IPS DF 19.7 (cell line): ENCODE data around the gene SLC25A24.
"Not testable (repeated sequence)": the region's sequence is repeated elsewhere in the genome, so short reads cannot be mapped to it uniquely, and the experiment has no call there.

Source experiments
- DNase-seq: peaks from one replicate; pipeline ENCODE4 v3.0.0-alpha.2; 2013; ENCODE audit warnings: low read depth, low spot score

Gene SLC25A24

DNA sequence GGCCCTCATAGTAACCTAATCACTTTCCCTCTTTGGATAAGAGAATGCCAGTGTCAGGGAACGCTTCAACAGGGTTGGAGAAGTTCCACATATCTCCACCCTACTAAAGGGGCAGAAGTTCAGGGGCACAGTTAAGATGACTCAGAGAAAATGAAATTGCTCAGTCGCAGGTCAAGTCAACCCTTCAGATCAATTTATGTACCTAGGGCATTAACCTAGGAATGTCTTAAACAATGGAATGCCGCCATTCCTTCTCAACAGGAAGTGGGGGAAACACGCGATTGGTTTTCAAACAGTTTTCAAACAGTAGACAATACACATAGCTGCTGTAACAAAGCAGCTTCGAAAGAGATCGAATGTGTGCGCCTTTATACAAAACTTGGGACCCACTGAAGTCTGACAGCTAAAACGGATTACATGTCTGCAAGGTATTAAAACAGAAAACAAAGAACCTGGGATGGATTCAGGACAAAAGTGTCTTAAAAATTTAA, 897 bp downstream of the SLC25A24 start:
- peak; percentile 25 for DNase-seq

DNA sequence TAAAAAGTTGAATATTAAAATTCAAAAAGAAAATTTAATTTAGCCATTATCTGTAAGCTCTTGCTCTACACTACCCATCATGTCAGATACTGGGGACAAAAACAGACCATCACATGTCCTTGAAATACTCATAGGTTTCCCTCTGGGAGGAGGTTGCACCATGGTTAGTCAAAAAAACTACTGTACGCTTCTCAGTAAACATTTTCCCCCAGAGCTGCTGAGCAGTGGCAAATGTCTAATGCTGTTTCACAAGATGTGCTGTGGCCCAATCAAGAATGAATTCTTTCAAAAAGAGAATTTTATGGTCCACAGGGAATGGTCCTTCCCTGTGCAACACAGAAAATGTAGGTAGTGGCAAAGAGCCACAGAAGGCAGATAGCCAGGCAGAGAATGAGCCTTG, 6.1 kb downstream of the SLC25A24 start:
- no peak for DNase-seq

DNA sequence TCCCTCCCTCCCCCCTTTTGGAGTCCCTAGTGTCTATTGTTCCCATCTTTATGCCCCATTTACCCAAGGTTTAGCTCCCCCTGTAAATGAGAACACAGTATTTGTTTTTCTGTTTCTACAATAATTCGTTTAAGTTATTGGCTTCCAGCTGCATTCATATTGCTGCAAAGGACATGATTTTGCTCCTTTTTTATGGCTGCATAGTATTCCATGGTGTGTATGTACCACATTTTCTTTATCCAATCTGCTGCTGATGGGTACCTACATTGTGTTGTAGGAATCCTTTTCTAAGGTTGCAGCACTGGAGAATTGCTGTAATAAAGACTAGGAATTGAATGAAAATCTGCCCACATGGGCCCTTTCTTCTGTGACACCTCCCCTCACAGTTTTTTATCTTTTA, 6.8 kb downstream of the SLC25A24 start:
- DNase-seq, result no peak

DNA sequence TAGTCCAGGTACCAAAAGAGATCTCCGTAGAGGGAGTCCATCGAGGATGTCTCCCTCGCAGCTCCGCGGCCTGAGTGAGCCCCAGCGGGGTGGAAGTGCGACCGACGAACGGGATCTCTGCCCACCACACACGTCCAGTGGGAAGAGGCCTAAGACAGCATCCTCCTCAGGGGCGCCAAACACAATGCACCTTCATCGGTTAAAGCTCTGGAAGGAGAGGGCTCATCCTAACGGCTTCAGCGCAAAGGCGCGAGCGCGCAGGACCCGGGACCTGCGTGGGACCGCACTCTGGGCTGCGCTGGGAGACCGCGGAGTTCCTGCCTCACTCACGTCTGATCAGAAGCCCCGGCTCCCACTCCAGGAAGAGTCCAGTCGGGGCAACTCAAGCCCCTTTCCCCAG, 7.6 kb downstream of the SLC25A24 start:
- DNase-seq, result no peak

DNA sequence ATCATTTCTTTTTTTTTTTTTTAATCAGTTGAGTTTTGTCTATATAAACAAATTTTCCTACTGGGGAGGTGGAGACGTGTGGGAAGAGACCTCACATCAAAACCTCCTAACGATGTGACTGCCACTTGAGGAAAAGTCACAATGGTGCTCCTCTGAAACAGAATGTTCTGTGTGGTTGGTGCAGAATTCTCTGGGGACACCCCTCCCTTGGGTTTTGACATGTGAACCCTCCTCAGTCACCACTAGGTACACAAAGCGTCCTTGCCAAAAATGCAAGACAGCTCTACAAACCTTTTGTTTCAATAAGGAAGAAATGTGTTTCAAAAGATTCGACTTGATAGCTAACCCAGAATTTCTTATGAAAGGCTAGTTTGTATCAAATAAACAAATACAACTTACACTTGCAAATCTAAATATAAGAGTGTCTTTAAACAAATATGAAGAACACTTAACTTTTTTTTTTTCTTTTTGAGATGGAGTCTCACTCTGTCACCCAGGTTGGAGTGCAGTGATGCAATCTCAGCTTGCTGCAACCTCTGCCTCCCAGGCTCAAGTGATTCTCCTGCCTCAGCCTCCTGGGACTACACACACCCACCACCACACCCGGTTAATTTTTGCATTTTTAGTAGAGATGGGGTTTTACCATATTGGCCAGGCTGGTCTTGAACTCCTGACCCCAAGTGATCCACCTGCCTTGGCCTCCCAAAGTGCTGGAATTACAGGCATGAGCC, 9.3 kb downstream of the SLC25A24 start:
- DNase-seq, result no peak

DNA sequence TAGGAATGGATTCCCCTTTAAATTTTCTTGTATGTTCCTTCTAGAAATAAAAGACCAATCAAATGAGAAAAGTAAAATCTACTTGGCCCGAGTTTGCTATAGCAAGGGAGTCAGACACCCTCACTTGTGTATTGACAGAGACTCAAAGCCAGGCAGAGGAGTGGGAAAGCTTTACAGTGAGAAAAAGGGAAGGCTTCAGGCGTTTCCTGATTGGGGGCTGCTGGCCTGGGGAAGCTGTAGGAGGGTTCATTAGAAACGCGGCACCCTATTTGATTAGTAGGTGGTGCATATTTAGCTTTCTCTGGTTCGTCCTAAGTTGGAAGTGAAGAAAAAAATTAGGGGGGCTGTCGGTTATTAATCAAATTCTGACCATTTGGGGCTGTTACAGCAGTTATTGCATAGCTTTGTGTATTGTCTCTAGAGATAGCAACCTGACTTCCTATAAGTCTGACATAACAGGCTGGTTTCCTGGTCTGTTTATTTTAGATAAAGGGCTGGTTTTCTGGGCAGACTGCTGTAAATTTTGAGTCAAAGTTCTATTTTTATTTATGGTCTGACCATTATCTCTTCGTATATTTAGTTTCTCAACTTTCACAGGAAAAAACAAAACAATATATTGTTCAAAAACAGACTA, 10.0 kb downstream of the SLC25A24 start:
- DNase-seq, result no peak

DNA sequence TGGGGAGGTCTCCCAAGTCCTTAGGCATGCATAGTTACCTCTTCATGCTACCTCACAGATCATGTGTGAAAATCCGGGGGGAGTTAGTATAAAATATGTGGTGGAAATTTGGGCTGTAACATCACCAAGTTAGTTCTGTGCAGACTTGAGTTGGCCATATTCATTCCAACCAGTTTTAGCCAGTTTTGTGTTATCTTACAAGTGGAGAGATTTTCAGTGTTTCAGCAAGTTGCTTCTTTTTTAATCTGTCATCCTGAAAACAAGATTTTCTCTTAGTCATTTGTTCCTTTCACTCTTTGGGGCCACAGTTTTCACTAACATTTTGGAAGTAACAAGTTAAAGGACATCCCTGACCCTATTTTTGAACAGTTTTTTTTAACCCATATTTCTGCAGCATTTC, 11.3 kb downstream of the SLC25A24 start:
- DNase-seq, result no peak

DNA sequence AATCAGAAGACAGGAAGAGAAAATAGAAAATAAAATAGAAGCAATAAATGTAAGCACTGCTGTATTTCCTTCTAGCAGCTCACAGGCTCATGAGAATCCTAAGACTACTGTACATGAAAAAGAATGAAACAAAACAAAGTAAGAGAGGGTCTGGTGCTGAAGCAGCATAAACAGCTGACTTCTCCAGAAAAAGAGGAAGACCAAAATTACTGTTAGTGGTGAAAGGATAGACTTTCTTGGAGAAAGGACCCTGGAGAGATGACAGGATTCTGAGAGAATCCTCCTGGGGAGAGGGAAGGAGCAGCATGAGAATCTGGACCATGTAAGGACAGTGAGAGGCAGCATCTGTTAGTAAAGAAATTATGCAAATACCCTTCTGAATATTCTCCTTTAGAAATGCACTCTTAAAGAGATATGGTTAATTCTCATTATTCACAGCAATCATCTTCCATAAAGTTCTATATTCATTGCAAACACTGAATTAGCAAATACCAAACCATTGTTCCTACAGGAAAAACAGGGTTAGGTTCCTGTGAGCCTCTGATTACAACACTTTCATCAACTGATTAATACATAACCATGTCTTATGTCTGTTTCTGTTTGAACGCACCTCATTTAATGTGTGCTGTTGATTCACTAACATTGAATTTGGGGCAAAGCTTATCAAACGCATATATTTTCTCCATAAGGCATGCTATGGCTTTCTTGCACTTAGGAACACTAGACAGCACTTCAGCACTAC, 17.0 kb downstream of the SLC25A24 start:
- no peak for DNase-seq

DNA sequence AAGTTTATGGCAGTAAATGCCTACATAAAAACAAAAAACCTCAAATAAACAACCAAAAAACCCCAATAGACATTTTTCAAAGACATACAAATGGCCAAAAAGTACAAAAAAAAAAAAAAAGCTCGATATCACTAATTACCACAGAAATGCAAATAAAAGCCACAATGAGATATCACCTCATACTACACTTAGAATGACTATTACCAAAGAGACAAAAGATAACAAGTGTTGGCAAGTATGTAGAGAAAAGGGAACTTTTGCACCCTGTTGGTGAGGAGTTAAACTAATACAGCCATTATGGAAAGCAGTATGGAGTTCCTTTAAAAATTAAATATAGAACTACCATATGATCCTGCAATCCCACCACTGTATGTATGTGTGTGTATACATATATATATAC, 21.1 kb downstream of the SLC25A24 start:
- no peak for DNase-seq

DNA sequence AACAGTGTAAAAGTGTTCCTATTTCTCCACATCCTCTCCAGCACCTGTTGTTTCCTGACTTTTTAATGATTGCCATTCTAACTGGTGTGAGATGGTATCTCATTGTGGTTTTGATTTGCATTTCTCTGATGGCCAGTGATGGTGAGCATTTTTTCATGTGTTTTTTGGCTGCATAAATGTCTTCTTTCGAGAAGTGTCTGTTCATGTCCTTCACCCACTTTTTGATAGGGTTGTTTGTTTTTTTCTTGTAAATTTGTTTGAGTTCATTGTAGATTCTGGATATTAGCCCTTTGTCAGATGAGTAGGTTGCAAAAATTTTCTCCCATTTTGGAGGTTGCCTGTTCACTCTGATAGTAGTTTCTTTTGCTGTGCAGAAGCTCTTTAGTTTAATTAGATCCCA, 37.7 kb downstream of the SLC25A24 start:
- not testable (repeated sequence) for DNase-seq

DNA sequence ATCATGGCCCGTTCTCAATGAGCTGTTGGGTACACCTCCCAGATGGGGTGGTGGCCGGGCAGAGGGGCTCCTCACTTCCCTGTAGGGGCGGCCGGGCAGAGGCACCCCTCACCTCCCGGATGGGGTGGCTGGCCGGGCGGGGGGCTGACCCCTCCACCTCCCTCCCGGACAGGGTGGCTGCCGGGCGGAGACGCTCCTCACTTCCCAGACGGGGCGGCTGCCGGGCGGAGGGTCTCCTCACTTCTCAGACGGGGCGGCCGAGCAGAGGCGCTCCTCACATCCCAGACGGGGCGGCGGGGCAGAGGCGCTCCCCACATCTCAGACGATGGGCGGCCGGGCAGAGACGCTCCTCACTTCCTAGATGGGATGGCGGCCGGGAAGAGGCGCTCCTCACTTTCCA, 40.2 kb downstream of the SLC25A24 start:
- DNase-seq, result not testable (repeated sequence)

DNA sequence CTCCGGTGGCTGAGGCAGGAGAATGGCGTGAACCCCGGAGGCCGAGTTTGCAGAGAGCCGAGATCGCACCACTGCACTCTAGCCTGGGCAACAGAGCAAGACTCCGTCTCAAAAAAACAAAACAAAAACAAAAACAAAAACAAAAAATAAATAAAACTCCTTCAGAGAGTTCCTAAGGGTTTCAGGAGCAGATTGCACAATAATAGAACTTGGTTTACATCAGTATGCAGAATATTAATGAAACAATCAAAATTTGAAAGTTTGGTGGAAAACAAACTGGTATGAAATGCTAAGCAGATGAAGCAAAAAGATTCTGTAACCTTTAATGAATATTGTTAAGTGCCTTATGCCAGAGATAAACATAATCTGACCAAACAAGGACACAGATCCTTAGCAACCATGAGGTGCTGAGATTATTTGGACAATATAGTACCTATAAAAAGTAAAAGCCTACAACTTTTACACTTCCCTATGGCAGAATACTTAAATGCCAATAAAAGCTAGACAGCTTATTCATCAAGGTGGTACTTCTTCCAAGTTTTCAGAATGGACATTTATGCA, 41.2 kb downstream of the SLC25A24 start:
- no peak for DNase-seq

DNA sequence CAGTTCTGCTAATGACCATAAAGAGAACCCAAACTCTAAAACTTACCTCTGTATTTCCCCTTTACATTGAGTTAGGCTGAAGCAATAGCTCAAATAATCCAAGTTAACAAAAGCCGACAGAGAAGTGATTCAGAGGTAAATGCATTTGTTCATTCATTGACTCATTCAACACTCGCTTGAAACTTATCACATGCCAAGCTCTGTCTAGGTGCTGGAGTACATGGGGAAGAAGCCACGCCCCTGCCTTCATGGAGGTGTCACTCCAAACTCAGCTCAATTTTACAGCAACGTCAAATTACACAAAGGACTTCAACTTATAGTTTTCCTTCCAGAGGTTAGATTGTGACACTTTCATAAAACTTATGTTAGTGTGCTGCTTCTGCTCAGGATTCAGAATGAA, 45.8 kb downstream of the SLC25A24 start:
- DNase-seq, result no peak

DNA sequence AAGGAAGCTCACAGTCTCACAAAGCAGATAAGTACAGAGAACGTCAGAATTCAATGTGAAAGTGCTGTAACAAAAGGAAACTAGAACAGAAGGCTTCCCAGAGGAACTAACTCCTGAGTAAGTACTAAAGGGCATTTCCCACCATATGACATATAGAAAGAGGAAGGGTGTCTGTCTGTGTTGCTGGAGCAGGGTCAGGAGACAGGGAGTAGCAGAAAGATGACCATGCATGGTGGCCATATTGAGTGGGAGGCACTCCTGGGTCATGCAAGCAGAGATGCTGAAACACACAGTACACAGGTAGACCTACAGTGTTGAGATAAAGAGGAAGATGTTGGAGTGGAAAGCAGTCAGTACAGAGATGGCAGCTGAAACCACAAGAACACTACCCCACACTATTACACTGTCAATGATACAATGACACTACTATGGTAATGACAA, 47.3 kb downstream of the SLC25A24 start:
- no peak for DNase-seq

DNA sequence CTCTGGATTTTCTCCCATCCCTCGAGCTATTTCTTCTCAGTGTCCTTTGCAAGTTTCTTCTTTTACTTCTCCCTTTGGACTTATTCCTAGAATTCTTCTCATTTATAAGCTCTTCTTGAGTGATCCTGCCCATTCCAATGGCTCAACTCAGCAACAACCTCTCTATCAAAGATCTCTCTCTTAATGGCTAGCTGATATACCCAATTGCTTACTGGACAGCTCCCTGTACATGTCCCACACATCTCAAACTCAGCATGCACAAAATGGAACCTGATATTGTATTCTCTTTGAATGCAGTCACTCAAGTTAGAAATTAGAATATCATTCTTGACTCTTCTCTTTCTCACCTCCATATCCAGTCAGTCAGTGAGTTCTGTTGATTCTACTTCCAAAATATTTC, 48.6 kb downstream of the SLC25A24 start:
- DNase-seq, result no peak

DNA sequence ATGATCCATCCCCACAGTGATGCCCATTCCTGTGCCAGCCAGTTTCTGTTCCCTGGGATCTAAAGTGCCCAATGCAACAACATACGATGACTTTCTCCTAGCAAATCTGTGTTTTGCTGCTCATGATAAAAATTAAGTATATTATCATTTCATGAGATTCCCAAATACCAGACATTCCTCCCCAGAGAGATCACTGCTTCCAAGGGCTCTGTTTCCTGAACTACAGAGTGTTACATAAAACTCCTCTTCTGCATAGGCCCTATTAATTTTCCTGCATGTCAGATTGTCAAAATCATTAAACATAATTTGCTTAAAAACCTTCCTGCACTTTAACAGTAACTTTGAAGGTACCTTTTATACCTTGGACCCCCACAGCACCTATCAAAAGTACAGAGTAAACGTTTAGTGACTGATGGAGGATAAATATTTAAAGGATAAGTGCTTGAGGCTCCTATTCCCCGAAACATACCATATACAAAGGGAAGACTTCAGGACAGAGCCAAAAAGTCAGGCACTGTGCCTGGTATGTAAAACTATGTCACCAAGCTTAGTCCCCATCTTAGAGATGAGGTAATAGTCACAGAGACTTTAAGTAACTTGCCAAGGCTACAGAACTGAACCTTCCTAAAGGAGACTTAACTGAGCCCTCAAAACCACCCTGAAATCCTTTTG, 50.2 kb downstream of the SLC25A24 start:
- no peak for DNase-seq

DNA sequence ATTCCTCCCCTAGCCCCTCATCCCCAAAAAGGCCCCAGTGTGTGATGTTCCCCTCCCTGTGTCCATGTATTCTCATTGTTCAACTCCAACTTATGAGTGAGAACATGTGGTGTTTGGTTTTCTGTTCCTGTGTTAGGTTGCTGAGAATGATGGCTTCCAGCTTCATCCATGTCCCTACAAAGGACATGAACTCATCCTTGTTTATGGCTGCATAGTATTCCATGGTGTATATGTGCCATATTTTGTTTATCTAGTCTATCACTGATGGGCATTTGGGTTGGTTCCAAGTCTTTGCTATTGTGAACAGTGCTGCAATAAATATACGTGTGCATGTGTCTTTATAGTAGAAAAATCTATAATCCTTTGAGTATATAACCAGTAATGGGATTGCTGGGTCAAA, 55.6 kb downstream of the SLC25A24 start:
- DNase-seq, result not testable (repeated sequence)

DNA sequence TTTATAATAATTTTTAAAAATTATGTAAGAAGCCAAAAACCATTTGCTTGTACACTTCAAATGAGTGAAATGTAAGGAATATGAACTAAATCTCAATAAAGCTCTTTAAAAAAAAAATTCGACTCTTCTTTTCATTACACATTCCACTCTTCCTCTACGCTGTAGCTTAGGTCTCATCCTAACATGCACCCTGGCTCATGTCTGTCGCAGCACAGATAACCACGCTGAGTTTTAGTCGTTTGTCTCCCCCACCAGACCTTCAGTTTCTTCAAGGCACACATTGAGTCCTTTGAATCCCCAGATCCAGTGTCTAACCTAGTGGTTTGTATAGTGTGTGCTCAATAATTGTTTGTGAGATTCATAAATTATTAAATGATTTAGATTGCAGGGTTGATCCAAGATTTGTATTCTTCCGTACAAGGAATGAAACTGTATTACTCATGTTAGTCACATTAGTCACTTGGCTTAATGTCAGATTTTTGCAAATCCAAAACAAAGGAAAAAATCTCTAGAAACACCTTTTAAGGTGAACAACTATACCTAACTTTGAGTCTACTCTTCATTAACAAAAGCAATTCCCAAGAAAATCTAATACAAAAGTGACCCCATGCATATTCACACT, 57.3 kb downstream of the SLC25A24 start:
- no peak for DNase-seq

DNA sequence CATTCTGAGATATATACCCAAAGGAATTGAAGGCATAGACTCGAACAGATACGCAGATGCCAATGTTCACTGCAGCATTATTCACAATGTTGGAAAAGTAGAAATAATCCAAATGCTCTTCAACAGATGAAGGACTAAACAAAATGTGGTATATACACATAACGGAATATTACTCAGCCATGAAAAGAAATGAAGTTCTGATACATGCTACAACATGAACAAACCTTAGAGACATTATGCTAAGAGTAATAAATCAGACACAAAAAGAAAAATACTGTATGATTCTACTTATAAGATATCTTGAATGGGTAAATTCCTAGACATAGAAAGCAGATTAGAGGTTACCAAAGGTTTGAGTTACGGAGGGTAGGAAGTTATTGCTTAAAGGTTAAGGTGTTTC, 57.9 kb downstream of the SLC25A24 start:
- no peak for DNase-seq

DNA sequence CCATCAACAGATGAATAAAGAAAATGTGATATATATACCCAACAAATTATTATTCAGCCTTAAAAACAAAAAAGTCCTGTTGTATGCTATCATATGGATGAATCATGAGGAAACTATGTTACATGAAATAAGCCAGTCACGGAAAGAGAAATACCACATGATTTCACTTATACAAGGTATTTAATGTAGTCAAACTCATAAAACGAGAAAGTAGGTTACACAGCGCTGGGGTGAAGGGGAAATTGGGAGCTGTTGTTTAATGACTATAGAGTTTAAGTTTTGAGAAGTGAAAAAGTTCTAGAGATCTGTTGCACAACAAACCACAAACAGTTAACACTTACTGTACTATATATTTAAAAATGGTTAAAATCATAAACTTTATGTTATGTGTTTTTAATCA, 58.5 kb downstream of the SLC25A24 start:
- no peak for DNase-seq

DNA sequence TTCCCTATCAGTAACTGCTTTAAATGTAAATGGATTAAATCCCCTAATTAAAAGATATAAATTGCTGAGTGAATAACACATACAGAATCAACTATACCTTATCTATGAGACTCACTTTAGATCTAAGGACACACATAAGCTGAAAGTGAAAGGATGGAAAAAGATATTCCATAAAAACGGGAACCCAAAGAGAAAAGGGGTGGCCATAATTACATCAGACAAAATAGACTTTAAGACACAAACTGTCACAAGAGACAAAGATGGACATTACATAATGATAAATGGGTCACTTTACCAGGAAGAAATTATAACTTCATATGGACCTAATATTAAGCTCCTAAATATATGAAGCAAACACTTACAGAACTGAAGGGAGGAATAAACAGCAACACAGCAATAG, 59.2 kb downstream of the SLC25A24 start:
- DNase-seq, result no peak
